Peyer's patch (tissue), 4 donors: ENCODE measurements around the gene HDGFL2. TPM values are rescaled to one million over a fixed set of nuclear protein-coding genes. Genes with fewer than 3 reads are reported as not detected.
"Not testable (repeated sequence)": the region's sequence is repeated elsewhere in the genome, so short reads cannot be mapped to it uniquely, and the experiment has no call there.

Experiments
- DNase-seq, 3 donors: peaks; one replicate each; pipeline ENCODE4 v3.0.0-alpha.2; 2017 to 2019
- H3K27ac ChIP-seq, 4 donors: fragments of 200-600 bp; sonication (generic); one replicate each; pipeline ENCODE4 v1.5.1; 2016 to 2019
- H3K27me3 ChIP-seq, 2 donors: fragments of 200-600 bp; sonication (generic); one replicate each; pipeline ENCODE4 v1.5.1; 2019
- H3K36me3 ChIP-seq, 3 donors: fragments of 200-600 bp; sonication (generic); one replicate each; pipeline ENCODE4 v1.5.1; 2016 to 2019
- H3K4me1 ChIP-seq, 4 donors: fragments of 200-600 bp; sonication (generic); one replicate each; pipeline ENCODE4 v1.5.1; 2016 to 2019
- H3K4me3 ChIP-seq, 4 donors: fragments of 200-600 bp; sonication (generic); 1 replicate in 3 of 4; 2 replicates in 1 of 4; pipeline ENCODE4 v1.5.1; 2016 to 2019; ENCODE audit warnings: mild to moderate bottlenecking in 1 of 4
- H3K9me3 ChIP-seq, 4 donors: fragments of 200-600 bp; sonication (generic); one replicate each; pipeline ENCODE4 v1.5.1; 2016 to 2019; ENCODE audit warnings: mild to moderate bottlenecking in 1 of 4
- CTCF ChIP-seq, 6 experiments: fragments of 450-650 bp in 4 of 6; fragments of 200-600 bp in 2 of 6; sonication (generic) in 1 of 6; IDR thresholded peaks; one replicate each; pipeline ENCODE4 v1.5.1; 2017 to 2019; ENCODE audit warnings: antibody characterized with exemption in 6 of 6, mild to moderate bottlenecking in 3 of 6, moderate library complexity in 1 of 6
- POLR2A ChIP-seq, 2 donors: fragments of 450-650 bp; IDR thresholded peaks; one replicate each; pipeline ENCODE4 v1.5.1; 2017; ENCODE audit warnings: antibody characterized with exemption in 2 of 2, mild to moderate bottlenecking in 2 of 2, moderate library complexity in 2 of 2
- total RNA-seq, 4 donors: library from RNA; depleted of rRNA; stranded (reverse); fragments of >200 nt; gene quantifications; one replicate each; pipeline ENCODE4 v1.1.0, GENCODE V29; 2016

HDGFL2 gene
- total RNA-seq, 4 donors from 2014 or later = 20.5 to 73.4 (median 28.6) TPM

GRCh38 chr19:4539693-4540581 lies 67.8 kb downstream of the HDGFL2 start, which contains the start of gene LRG1:
LRG1 (minus strand) TSS chr19:4540036; CDS start chr19:4540013, 23 bp downstream.
- peak in 2 of 3 donors; percentile 69 to 73 for DNase-seq
- Histone ChIP-seq H3K4me1 (peaks cover 0 to 7% (median 0%) of the 10 kb centered on the region in 4 donors), H3K36me3 (no peaks in the 10 kb centered on the region), H3K27me3 (peaks cover 0 to 7% of the 10 kb centered on the region in 2 donors), H3K4me3 (peak within 1 kb of the TSS in 2 of 4 donors; percentile 5 to 14), H3K27ac (peak within 1 kb of the TSS in 3 of 4 donors; percentile 33 to 46 (median 34)), H3K9me3 (no peaks in the 10 kb centered on the region)
- no peak for TF ChIP-seq CTCF (IDR thresholded peaks at IDR 0.05)
- peak; percentile 45 to 54 for TF ChIP-seq POLR2A (IDR thresholded peaks at IDR 0.05)

- H3K9me3 ChIP-seq = no peaks in the 10 kb centered on the region
- no peaks in the 10 kb centered on the region for H3K36me3 ChIP-seq
- no peak for TF ChIP-seq POLR2A (IDR thresholded peaks at IDR 0.05)
- TF ChIP-seq CTCF (IDR thresholded peaks at IDR 0.05) = no peak
- H3K27ac ChIP-seq = no peak overlapping the region
- DNase-seq = no peak
- H3K4me1 ChIP-seq = no peaks in the 10 kb centered on the region
- H3K4me3 ChIP-seq = no peak overlapping the region
- no peaks in the 10 kb centered on the region for H3K27me3 ChIP-seq
Observed at GRCh38 chr19:4541114-4541805, 69.2 kb downstream of the HDGFL2 start.

GRCh38 chr19:4541806-4542145 lies 69.7 kb downstream of the HDGFL2 start:
- not testable (repeated sequence) for H3K4me1 ChIP-seq, H3K9me3 ChIP-seq, H3K27me3 ChIP-seq, DNase-seq, H3K27ac ChIP-seq, H3K4me3 ChIP-seq, H3K36me3 ChIP-seq

- H3K4me3 ChIP-seq = peak overlapping the region in 1 of 4 donors; percentile 11
- no peaks in the 10 kb centered on the region for H3K4me1 ChIP-seq
- H3K9me3 ChIP-seq = no peaks in the 10 kb centered on the region
- no peaks in the 10 kb centered on the region for H3K36me3 ChIP-seq
- no peak for DNase-seq
- TF ChIP-seq CTCF (IDR thresholded peaks at IDR 0.05) = no peak
- no peak for TF ChIP-seq POLR2A (IDR thresholded peaks at IDR 0.05)
- H3K27me3 ChIP-seq = no peaks in the 10 kb centered on the region
- no peak overlapping the region for H3K27ac ChIP-seq
Observed at GRCh38 chr19:4542896-4543841, 71.1 kb downstream of the HDGFL2 start.

- H3K9me3 ChIP-seq = no peaks in the 10 kb centered on the region
- DNase-seq = no peak
- no peak for TF ChIP-seq CTCF (IDR thresholded peaks at IDR 0.05)
- TF ChIP-seq POLR2A (IDR thresholded peaks at IDR 0.05) = no peak
- H3K4me1 ChIP-seq = no peaks in the 10 kb centered on the region
- H3K27me3 ChIP-seq = no peaks in the 10 kb centered on the region
- H3K36me3 ChIP-seq = no peaks in the 10 kb centered on the region
- peak overlapping the region in 1 of 4 donors; percentile 11 for H3K4me3 ChIP-seq
- H3K27ac ChIP-seq = no peak overlapping the region
Observed at GRCh38 chr19:4543842-4544647, 71.9 kb downstream of the HDGFL2 start.
